ENCODE data around the gene PSMG3.

GRCh38 chr7:1595636-1596035 is 25.8 kb upstream of the PSMG3 start:
- no peak for TF ChIP-seq CTCF (IDR thresholded peaks at IDR 0.05 in 4 of 5, conservative IDR thresholded peaks at IDR 0.05 in 1 of 5)
- no peak for TF ChIP-seq POLR2A (IDR thresholded peaks at IDR 0.05)

Data from gastrocnemius medialis (tissue), 4 donors.